Effector memory CD4-positive, alpha-beta T cell (primary cell): ENCODE data around the gene RAI14.

Experiments used
- DNase-seq, 3 donors: peaks; one replicate each; pipeline ENCODE4 v3.0.0-alpha.2; 2020
- H3K27ac ChIP-seq: 2 replicates; pipeline ENCODE4 v1.7.0; 2013; ENCODE audit warnings: mild to moderate bottlenecking, low read length, moderate library complexity; ENCODE audit not compliant: insufficient read depth, poor library complexity, severe bottlenecking
- H3K27me3 ChIP-seq: replicated peaks from 2 replicates; pipeline ENCODE4 v1.7.0; 2013; ENCODE audit warnings: mild to moderate bottlenecking, low read length; ENCODE audit not compliant: insufficient read depth, control insufficient read depth, poor library complexity, severe bottlenecking
- H3K36me3 ChIP-seq: 2 replicates; pipeline ENCODE4 v1.7.0; 2013; ENCODE audit warnings: mild to moderate bottlenecking, low read length, moderate library complexity; ENCODE audit not compliant: control insufficient read depth, insufficient read depth
- H3K4me1 ChIP-seq: 2 replicates; pipeline ENCODE4 v1.7.0; 2013; ENCODE audit warnings: low read length, mild to moderate bottlenecking; ENCODE audit not compliant: control insufficient read depth, insufficient read depth, poor library complexity, severe bottlenecking
- H3K4me3 ChIP-seq: 2 replicates; pipeline ENCODE4 v1.7.0; 2013; ENCODE audit warnings: low read length, low read depth, mild to moderate bottlenecking; ENCODE audit not compliant: insufficient read depth, poor library complexity, severe bottlenecking
- H3K9me3 ChIP-seq: 2 replicates; pipeline ENCODE4 v1.7.0; 2013; ENCODE audit warnings: mild to moderate bottlenecking, low read length, moderate library complexity; ENCODE audit not compliant: control insufficient read depth

RAI14 gene

GRCh38 chr5:34708777-34709176, 52.6 kb downstream of the RAI14 start:
- H3K27me3 ChIP-seq: no peaks in the 10 kb centered on the region
- no peaks in the 10 kb centered on the region for H3K4me1 ChIP-seq
- no peak overlapping the region for H3K27ac ChIP-seq

DNA sequence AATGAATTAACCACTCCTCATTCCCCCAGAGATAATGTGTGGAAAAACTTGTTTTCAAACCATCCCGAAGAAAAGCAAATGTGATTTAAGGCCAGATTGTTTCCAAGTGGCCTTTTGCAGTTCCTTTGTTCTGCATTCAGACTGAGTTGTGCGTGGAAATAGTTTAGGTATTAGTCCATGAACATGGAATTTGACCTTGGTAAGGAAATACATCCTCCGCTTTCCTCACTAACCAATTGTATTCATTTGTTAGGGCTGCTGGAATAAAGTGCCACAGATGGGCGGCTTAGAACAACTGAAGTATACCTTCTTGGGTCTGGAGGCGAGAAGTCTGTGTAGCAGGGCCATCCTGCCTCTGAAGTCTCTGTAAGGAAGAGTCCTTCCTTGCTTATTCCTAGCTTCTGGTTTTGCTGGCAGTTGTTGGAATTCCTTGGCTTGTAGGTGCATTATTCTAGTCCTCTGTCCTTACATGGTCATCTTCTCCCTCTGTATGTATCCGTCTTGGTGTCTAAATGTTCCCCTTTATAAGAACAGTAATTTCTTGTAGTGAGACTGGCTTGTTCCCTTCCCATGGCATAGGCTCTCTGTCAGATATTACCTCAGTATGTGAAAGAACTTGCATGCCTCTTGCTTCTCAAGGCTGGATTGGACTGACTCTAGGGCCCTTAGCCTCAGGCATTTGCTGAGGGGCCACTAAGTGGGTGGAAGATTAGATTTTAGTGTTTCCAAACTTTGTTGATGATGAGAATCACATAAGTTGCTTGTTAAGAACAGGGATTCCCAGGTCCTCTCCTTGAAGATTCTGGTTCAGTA, 53.9 kb downstream of the RAI14 start:
- Histone ChIP-seq H3K27me3 (no peaks in the 10 kb centered on the region), H3K27ac (no peak overlapping the region), H3K4me1 (no peaks in the 10 kb centered on the region), H3K4me3 (no peak overlapping the region), H3K9me3 (no peaks in the 10 kb centered on the region), H3K36me3 (no peaks in the 10 kb centered on the region)
- DNase-seq: no peak

More at GRCh38 chr5:34708777-34709176, 52.6 kb downstream of the RAI14 start:
- Histone ChIP-seq H3K9me3 (no peaks in the 10 kb centered on the region), H3K36me3 (no peaks in the 10 kb centered on the region), H3K4me3 (no peak overlapping the region)
- no peak for DNase-seq

DNA sequence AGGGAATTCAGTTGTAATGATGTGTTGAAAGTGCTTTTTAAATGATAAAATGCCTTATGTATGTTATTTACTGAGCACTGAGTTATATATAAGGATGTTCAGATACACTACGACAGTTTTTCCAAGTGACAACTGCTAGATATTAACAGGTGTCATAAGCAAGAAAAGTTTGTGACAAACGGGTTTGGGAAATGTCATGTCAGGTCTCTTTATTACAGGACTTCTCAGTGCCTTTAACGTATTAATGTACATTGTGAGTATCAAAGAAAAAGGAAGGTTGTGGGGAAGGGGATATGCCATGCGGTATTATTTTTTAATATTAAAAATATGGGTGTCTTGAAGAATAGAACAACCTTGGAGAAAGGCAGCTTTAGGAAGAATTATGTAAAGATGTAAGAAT, 56.4 kb downstream of the RAI14 start:
- no peak for DNase-seq
- H3K27me3 ChIP-seq: no peaks in the 10 kb centered on the region
- no peaks in the 10 kb centered on the region for H3K4me1 ChIP-seq
- no peaks in the 10 kb centered on the region for H3K9me3 ChIP-seq
- H3K27ac ChIP-seq: no peak overlapping the region
- H3K36me3 ChIP-seq: no peaks in the 10 kb centered on the region
- no peak overlapping the region for H3K4me3 ChIP-seq

GRCh38 chr5:34715711-34716110, 59.6 kb downstream of the RAI14 start:
- H3K36me3 ChIP-seq: no peaks in the 10 kb centered on the region
- H3K9me3 ChIP-seq: no peaks in the 10 kb centered on the region
- H3K27me3 ChIP-seq: no peaks in the 10 kb centered on the region
- H3K4me1 ChIP-seq: no peaks in the 10 kb centered on the region
- DNase-seq: no peak
- H3K4me3 ChIP-seq: no peak overlapping the region
- no peak overlapping the region for H3K27ac ChIP-seq

DNA sequence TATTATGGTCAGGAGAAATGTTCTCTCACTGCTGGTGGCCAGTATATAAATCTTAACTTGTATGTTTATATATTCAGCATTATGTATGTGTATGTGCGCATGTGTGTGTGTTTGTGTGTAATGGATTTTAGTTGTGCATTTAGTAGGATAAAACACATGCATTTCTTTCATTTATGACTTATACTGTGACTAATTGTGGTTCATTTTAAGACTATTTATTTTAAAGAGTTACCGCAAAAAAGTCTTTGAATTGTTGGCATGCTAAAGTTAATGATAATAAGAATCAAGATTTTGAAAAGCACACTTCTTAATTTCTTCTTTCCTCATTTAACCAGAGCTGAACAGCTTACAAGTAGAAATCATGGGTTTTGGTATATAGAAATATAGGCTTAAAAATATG, 60.9 kb downstream of the RAI14 start:
- no peaks in the 10 kb centered on the region for H3K9me3 ChIP-seq
- no peaks in the 10 kb centered on the region for H3K4me1 ChIP-seq
- no peak overlapping the region for H3K27ac ChIP-seq
- no peaks in the 10 kb centered on the region for H3K36me3 ChIP-seq
- no peaks in the 10 kb centered on the region for H3K27me3 ChIP-seq
- no peak overlapping the region for H3K4me3 ChIP-seq
- DNase-seq: no peak

DNA sequence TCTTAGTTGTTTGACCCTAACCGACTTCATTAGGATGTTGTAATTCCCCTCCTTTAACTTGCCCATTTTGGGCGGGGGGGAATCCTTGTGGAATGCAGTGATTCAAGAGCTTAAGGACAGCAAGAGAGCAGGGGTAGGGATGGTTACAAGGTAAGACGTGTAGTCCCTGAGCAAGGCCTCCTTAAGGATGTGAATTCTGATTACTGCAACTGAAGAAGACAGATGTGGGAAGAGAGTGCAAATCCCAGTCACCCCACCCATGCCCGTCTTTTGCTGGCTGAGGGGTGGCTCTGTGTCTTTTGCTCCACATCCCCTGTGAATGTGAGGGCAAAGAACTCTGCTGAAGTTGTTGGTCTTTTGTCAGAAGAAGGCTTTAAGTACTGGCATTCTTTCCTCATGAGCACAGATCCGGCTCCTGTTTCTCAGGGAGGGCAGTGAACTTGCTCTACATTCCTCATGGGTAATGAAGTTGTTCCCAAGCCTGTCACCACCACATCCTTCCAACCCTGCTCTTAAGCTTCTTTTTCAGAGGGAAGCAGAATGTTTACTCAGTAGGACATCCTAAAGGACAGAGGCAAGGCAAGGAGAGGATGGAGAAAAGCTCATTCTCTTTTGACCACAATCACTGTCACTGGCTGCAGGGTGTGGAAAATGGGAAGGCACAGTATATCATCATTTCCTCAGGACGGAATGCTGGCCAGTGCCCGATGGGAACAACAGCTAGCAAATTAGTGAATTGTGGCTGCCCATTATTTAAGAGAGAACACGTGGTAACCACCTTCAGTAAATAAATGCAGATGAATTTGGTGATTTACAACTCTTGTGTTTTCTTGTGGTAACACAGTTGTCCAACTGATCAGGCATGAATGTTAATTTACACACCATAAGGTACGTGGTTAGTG, 61.5 kb downstream of the RAI14 start:
- no peak for DNase-seq
- H3K4me3 ChIP-seq: no peak overlapping the region

GRCh38 chr5:34718516-34718915, 62.4 kb downstream of the RAI14 start:
- no peak overlapping the region for H3K27ac ChIP-seq
- no peaks in the 10 kb centered on the region for H3K9me3 ChIP-seq
- H3K27me3 ChIP-seq: no peaks in the 10 kb centered on the region
- H3K4me3 ChIP-seq: no peak overlapping the region
- no peaks in the 10 kb centered on the region for H3K36me3 ChIP-seq
- no peaks in the 10 kb centered on the region for H3K4me1 ChIP-seq
- DNase-seq: no peak

More for the DNA sequence above, 61.5 kb downstream of the RAI14 start:
- Histone ChIP-seq H3K9me3 (no peaks in the 10 kb centered on the region), H3K4me1 (no peaks in the 10 kb centered on the region), H3K27me3 (no peaks in the 10 kb centered on the region), H3K36me3 (no peaks in the 10 kb centered on the region), H3K27ac (no peak overlapping the region)

GRCh38 chr5:34719029-34719428, 62.9 kb downstream of the RAI14 start:
- Histone ChIP-seq H3K9me3 (no peaks in the 10 kb centered on the region), H3K4me3 (no peak overlapping the region), H3K27ac (no peak overlapping the region), H3K27me3 (no peaks in the 10 kb centered on the region), H3K36me3 (no peaks in the 10 kb centered on the region), H3K4me1 (no peaks in the 10 kb centered on the region)
- no peak for DNase-seq

- Histone ChIP-seq H3K4me3 (no peak overlapping the region), H3K27ac (no peak overlapping the region), H3K27me3 (no peaks in the 10 kb centered on the region), H3K4me1 (no peaks in the 10 kb centered on the region), H3K9me3 (no peaks in the 10 kb centered on the region), H3K36me3 (no peaks in the 10 kb centered on the region)
- no peak for DNase-seq
Measured at GRCh38 chr5:34721327-34721726, 65.2 kb downstream of the RAI14 start.

- Histone ChIP-seq H3K9me3 (no peaks in the 10 kb centered on the region), H3K27me3 (no peaks in the 10 kb centered on the region), H3K4me1 (no peaks in the 10 kb centered on the region), H3K4me3 (no peak overlapping the region), H3K27ac (no peak overlapping the region), H3K36me3 (no peaks in the 10 kb centered on the region)
- DNase-seq: no peak
Measured at GRCh38 chr5:34722183-34722582, 66.1 kb downstream of the RAI14 start.
